Measurements from ENCODE around the gene HDAC4. TPM values are rescaled to one million over a fixed set of nuclear protein-coding genes. Genes with fewer than 3 reads are reported as not detected.

HDAC4 gene
- total and polyA plus RNA-seq, 9 of the 15 experiments (the other 6 are each of a cell fraction or from before 2014, with no cell fraction given) = 0.11 to 20.2 (median 4.0) TPM

- Histone ChIP-seq H3K27me3 (ENCODE audit: control insufficient read depth in 2 of 2, insufficient read depth in 2 of 2, low read length in 2 of 2) (no peaks in the 10 kb centered on the region), H3K9me3 (replicated peaks; ENCODE audit: control insufficient read depth, insufficient read depth, low read depth, low read length) (no peaks in the 10 kb centered on the region), H3K9me1 (ENCODE audit: control insufficient read depth, insufficient read depth, low read length) (no peaks in the 10 kb centered on the region), H3K27ac (ENCODE audit: extremely low read depth, low read depth, low read length) (no peak overlapping the region), H3K9ac (ENCODE audit: insufficient read depth in 1 of 2, low read depth in 2 of 2, low read length in 2 of 2) (no peak overlapping the region), H4K20me1 (replicated peaks; ENCODE audit: control insufficient read depth, insufficient read depth, low read length) (no peaks in the 10 kb centered on the region), H3K79me2 (ENCODE audit: control insufficient read depth, insufficient read depth, low read length) (no peaks in the 10 kb centered on the region), H3K4me2 (ENCODE audit: insufficient read depth, low read length) (no peak overlapping the region), H3K4me3 (no peak overlapping the region), H3K4me1 (replicated peaks in 1 of 2; ENCODE audit: control insufficient read depth in 2 of 2, insufficient read depth in 2 of 2, low read length in 2 of 2) (peaks cover 0 to 5% of the 10 kb centered on the region in 2 experiments; a peak in 1 of 5 replicates), H3K36me3 (ENCODE audit: control insufficient read depth, insufficient read depth, low read length) (no peaks in the 10 kb centered on the region), H2AFZ (ENCODE audit: low read depth, low read length) (no peak overlapping the region)
- WGBS (ENCODE audit: insufficient coverage, low coverage, missing lambda C conversion rate) = 95% methylated on average over 10 of the region's 28 CpGs
- no peak for FAIRE-seq
- intact Hi-C loops (cut with micrococcal nuclease) (no loop called here), in situ Hi-C loops (cut with MboI) (no loop called here)
- ChIA-PET POLR2A (no interaction called here), CTCF (ENCODE audit: low intra/inter-chr PET ratio) (no interaction called here)
- no peak for DNase-seq (ENCODE audit: extremely low read depth in 1 of 4, low spot score in 3 of 4)
- BruUV-seq (replicated peaks) = no TSS peak
- ATAC-seq = no peak
- TF ChIP-seq MYBL2 (IDR thresholded peaks at IDR 0.05; ENCODE audit: low read depth) (no peak), MYBL2 (CRISPR knock-in tag; IDR thresholded peaks at IDR 0.05; ENCODE audit: borderline replicate concordance) (no peak), ELK3 (CRISPR knock-in tag; IDR thresholded peaks at IDR 0.05) (no peak), YY1 (IDR thresholded peaks at IDR 0.05; ENCODE audit: borderline replicate concordance in 1 of 3, control insufficient read depth in 1 of 3, extremely low read depth in 1 of 3, insufficient read depth in 3 of 3, insufficient read length in 1 of 3, insufficient replicate concordance in 2 of 3, low read depth in 1 of 3, low read length in 2 of 3) (no peak), KLF16 (IDR thresholded peaks at IDR 0.05) (no peak), CBFA2T3 (IDR thresholded peaks at IDR 0.05) (no peak)
- TF ChIP-seq, protein P1, sequence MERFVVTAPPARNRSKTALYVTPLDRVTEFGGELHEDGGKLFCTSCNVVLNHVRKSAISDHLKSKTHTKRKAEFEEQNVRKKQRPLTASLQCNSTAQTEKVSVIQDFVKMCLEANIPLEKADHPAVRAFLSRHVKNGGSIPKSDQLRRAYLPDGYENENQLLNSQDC (CRISPR knock-in tag; IDR thresholded peaks at IDR 0.05) = no peak
Observed at GRCh38 chr2:239096676-239097427, 304.0 kb downstream of the HDAC4 start.
